HCT116 (cell line): ENCODE results near the gene QSOX1. TPM values are rescaled to one million over a fixed set of nuclear protein-coding genes. Genes with fewer than 3 reads are reported as not detected.

Experiments
- ATAC-seq: fragments of 200-7000 bp; cut with Tn5 transposase; 2 replicates; pipeline ENCODE4 v1.9.1; 2020; ENCODE audit warnings: mild to moderate bottlenecking, moderate library complexity
- BruUV-seq: library from RNA; stranded (reverse); fragments of 400-500 nt; replicated peaks from 2 replicates; lab custom pipeline; 2021; lab: Mats Ljungman, UMichigan
- CTCF ChIA-PET: fragments of 300-600 bp; sonication (Branson Sonifier 250); formaldehyde crosslinking; loops from one replicate; lab custom pipeline; 2021; ENCODE audit warnings: antibody characterized with exemption; lab: Charles Lee
- POLR2A ChIA-PET: fragments of 300-600, 350-600 bp; sonication (Branson Sonifier 250); formaldehyde crosslinking; loops from one replicate; lab custom pipeline; 2021; ENCODE audit warnings: antibody characterized with exemption; lab: Charles Lee
- RAD21 ChIA-PET, 2 experiments: fragments of 300-600 bp; sonication (Branson Sonifier 250); formaldehyde crosslinking; loops; one replicate each; lab custom pipeline; 2023; ENCODE audit warnings: low total read pairs in 2 of 2; ENCODE audit not compliant: uncharacterized antibody in 2 of 2, unreplicated experiment in 2 of 2, low non-redundant PET in 1 of 2; lab: Charles Lee
- DNase-seq: peaks from one replicate; pipeline ENCODE4 v3.0.0-alpha.2; 2010; ENCODE audit warnings: low read depth, low spot score
- H2AFZ ChIP-seq: fragments of 200-600 bp; shearing (Covaris generic), sonication (generic); 2 replicates; pipeline ENCODE4 v1.6.1; 2017; ENCODE audit warnings: low read depth, mixed run types, mixed read lengths, antibody characterized with exemption, low read length; ENCODE audit not compliant: poor library complexity, severe bottlenecking
- H3K27ac ChIP-seq: 2 replicates; pipeline ENCODE4 v1.5.1; 2012; ENCODE audit warnings: low read depth, low read length
- H3K27me3 ChIP-seq: fragments of 200-600 bp; sonication (generic); 2 replicates; pipeline ENCODE4 v1.6.1; 2016; ENCODE audit warnings: mixed run types, low read length, mixed read lengths; ENCODE audit not compliant: insufficient read depth
- H3K36me3 ChIP-seq, 2 experiments: fragments of 200-500 bp in 1 of 2; fragments of 200-600 bp in 1 of 2; sonication (Bioruptor generic) in 1 of 2; sonication (generic) in 1 of 2; 2 replicates each; pipeline versions ENCODE4 v1.5.1 to v1.6.1; 2014 to 2016; ENCODE audit warnings: low read length in 2 of 2, inconsistent platforms in 1 of 2, mixed read lengths in 1 of 2, mixed run types in 1 of 2; ENCODE audit not compliant: insufficient read depth in 2 of 2, control insufficient read depth in 1 of 2
- H3K4me1 ChIP-seq, 2 experiments: fragments of 200-600 bp in 1 of 2; sonication (generic) in 1 of 2; 2 replicates each; pipeline versions ENCODE4 v1.5.1 to v1.6.1; 2012 to 2017; ENCODE audit warnings: low read length in 2 of 2, inconsistent platforms in 1 of 2, mild to moderate bottlenecking in 1 of 2, mixed read lengths in 1 of 2, mixed run types in 1 of 2, moderate library complexity in 1 of 2; ENCODE audit not compliant: insufficient read depth in 2 of 2, control insufficient read depth in 1 of 2
- H3K4me2 ChIP-seq: fragments of 200-600 bp; sonication (generic); 2 replicates; pipeline ENCODE4 v1.6.1; 2017; ENCODE audit warnings: mixed run types, low read length, mixed read lengths
- H3K4me3 ChIP-seq, 2 experiments: fragments of 200-600 bp in 1 of 2; sonication (generic) in 1 of 2; replicated peaks in 1 of 2; 2 replicates each; pipeline ENCODE4 v1.5.1; 2011 to 2016; ENCODE audit warnings: low read length in 2 of 2, control low read depth in 1 of 2, low read depth in 1 of 2, mild to moderate bottlenecking in 1 of 2, mixed read lengths in 1 of 2, mixed run types in 1 of 2
- H3K79me2 ChIP-seq: fragments of 200-600 bp; sonication (generic); 2 replicates; pipeline ENCODE4 v1.6.1; 2017; ENCODE audit warnings: mild to moderate bottlenecking, mixed run types, low read length, moderate library complexity, mixed read lengths; ENCODE audit not compliant: insufficient read depth
- H3K9ac ChIP-seq: fragments of 200-600 bp; sonication (generic); 2 replicates; pipeline ENCODE4 v1.6.1; 2016; ENCODE audit warnings: low read length, mixed read lengths
- H3K9me2 ChIP-seq: fragments of 200-600 bp; sonication (generic), shearing (Covaris generic); 2 replicates; pipeline ENCODE4 v1.6.1; 2017; ENCODE audit warnings: mixed run types, mild to moderate bottlenecking, moderate library complexity; ENCODE audit not compliant: insufficient read depth
- H3K9me3 ChIP-seq, 2 experiments: fragments of 200-500 bp in 1 of 2; fragments of 200-600 bp in 1 of 2; sonication (Bioruptor generic) in 1 of 2; sonication (generic) in 1 of 2; 2 replicates each; pipeline ENCODE4 v1.6.1; 2014 to 2017; ENCODE audit warnings: low read length in 2 of 2, mixed read lengths in 2 of 2, inconsistent platforms in 1 of 2, low read depth in 1 of 2, mild to moderate bottlenecking in 1 of 2, mixed run types in 1 of 2, moderate library complexity in 1 of 2; ENCODE audit not compliant: control insufficient read depth in 1 of 2, insufficient read depth in 1 of 2
- H4K20me1 ChIP-seq: fragments of 200-600 bp; sonication (generic), shearing (Covaris generic); 2 replicates; pipeline ENCODE4 v1.6.1; 2017; ENCODE audit warnings: mixed run types, mild to moderate bottlenecking, moderate library complexity; ENCODE audit not compliant: insufficient read depth
- CBX3 ChIP-seq: IDR thresholded peaks from 2 replicates; pipeline ENCODE4 v1.6.1; 2012; ENCODE audit warnings: low read depth
- ELF1 ChIP-seq: IDR thresholded peaks from 2 replicates; pipeline ENCODE4 v1.6.1; 2012; ENCODE audit warnings: low read depth, borderline replicate concordance
- EZH2 ChIP-seq: fragments of 200-600 bp; sonication (generic); IDR thresholded peaks from 2 replicates; pipeline ENCODE4 v1.6.1; 2017; ENCODE audit warnings: antibody characterized with exemption, mixed run types
- EZH2phosphoT487 ChIP-seq: fragments of 200-600 bp; IDR thresholded peaks from 2 replicates; pipeline ENCODE4 v1.6.1; 2018; ENCODE audit warnings: antibody characterized with exemption, borderline replicate concordance
- FOSL1 ChIP-seq: IDR thresholded peaks from 2 replicates; pipeline ENCODE4 v1.6.1; 2012; ENCODE audit warnings: low read depth
- JUND ChIP-seq: IDR thresholded peaks from 2 replicates; pipeline ENCODE4 v1.6.1; 2012
- RAD21 ChIP-seq: IDR thresholded peaks from 2 replicates; pipeline ENCODE4 v1.6.1; 2012; ENCODE audit warnings: low read depth, mild to moderate bottlenecking
- ZBTB33 ChIP-seq: IDR thresholded peaks from 2 replicates; pipeline ENCODE4 v1.6.1; 2011; ENCODE audit warnings: mild to moderate bottlenecking, low read length, moderate library complexity; ENCODE audit not compliant: insufficient replicate concordance; ENCODE audit errors: extremely low read depth
- ZNF274 ChIP-seq: fragments of 200-500 bp; sonication (Bioruptor generic); IDR thresholded peaks from 2 replicates; pipeline ENCODE4 v1.6.1; 2014; ENCODE audit warnings: mild to moderate bottlenecking, low read depth, low read length, inconsistent platforms
- intact Hi-C: fragments of 100-400 bp; cut with micrococcal nuclease; formaldehyde crosslinking; loops from 2 replicates; pipeline ENCODE4 v1.10.0; 2022
- total RNA-seq: library from RNA; stranded (reverse); gene quantifications from one replicate; pipeline ENCODE4 v1.2.1, GENCODE V29; 2021; ENCODE audit not compliant: unreplicated experiment
- TF ChIP-seq, protein P1 (sequence below): IDR thresholded peaks from 2 replicates; pipeline ENCODE4 v1.6.1; 2012

The QSOX1 gene
- total RNA-seq, 1 experiment from 2014 or later = 89.2 TPM

- TF ChIP-seq ZBTB33 (no peak), EZH2 (no peak), ZNF274 (no peak)
These were observed 64.4 kb downstream of the QSOX1 start (continued) for GRCh38 chr1:180218806-180219765.

DNA sequence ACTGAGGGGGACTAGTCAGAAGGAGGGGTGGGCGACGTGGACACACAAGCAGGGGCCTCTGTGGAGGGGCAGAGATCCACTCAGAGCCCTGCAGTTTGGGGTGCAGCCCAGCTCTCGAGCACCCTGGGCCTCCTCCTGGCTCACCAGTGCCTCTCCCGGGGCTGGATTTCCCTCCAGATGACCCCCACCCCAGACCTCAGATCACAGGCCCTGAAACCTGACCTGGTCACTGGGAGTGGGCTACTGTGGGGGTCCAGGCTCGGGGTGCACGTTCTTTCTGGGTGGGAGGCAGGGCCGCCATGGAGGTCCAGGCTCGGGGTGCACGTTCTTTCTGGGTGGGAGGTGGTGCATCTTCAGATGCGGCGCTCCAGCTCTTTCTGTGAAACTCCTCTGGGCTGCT is 65.1 kb downstream of the QSOX1 start:
- no TSS peak for BruUV-seq
- DNase-seq (no peak), ATAC-seq (no peak)
- Histone ChIP-seq H3K79me2 (no peaks in the 10 kb centered on the region), H3K27me3 (peaks cover 10% of the 10 kb centered on the region), H3K4me2 (no peak overlapping the region), H3K27ac (no peak overlapping the region), H3K36me3 (no peaks in the 10 kb centered on the region), H3K9ac (no peak overlapping the region), H3K9me2 (no peaks in the 10 kb centered on the region), H4K20me1 (no peaks in the 10 kb centered on the region), H3K4me3 (no peak overlapping the region), H2AFZ (no peak overlapping the region), H3K4me1 (no peaks in the 10 kb centered on the region), H3K9me3 (no peaks in the 10 kb centered on the region)
- intact Hi-C loops = no loop called here
- ChIA-PET POLR2A (no interaction called here), CTCF (no interaction called here), RAD21 (no interaction called here)
- TF ChIP-seq FOSL1 (no peak), RAD21 (no peak), EZH2phosphoT487 (no peak), JUND (no peak), CBX3 (no peak), ELF1 (no peak)
- TF ChIP-seq, protein P1, sequence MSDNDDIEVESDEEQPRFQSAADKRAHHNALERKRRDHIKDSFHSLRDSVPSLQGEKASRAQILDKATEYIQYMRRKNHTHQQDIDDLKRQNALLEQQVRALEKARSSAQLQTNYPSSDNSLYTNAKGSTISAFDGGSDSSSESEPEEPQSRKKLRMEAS = no peak
